GM23248 (cell line): ENCODE measurements around the gene COL9A2. TPM values are rescaled to one million over a fixed set of nuclear protein-coding genes. Genes with fewer than 3 reads are reported as not detected.

ENCODE experiments used
- DNase-seq: peaks from one replicate; pipeline ENCODE4 v3.0.0-alpha.2; 2015
- H2AFZ ChIP-seq: fragments of 200-600 bp; sonication (generic); 2 replicates; pipeline ENCODE4 v1.6.1; 2016; ENCODE audit warnings: antibody characterized with exemption
- H3F3A ChIP-seq: fragments of 200-600 bp; sonication (generic); 2 replicates; pipeline ENCODE4 v1.6.1; 2016; ENCODE audit warnings: mild to moderate bottlenecking, antibody characterized with exemption, mixed run types; ENCODE audit not compliant: insufficient read depth
- H3K27ac ChIP-seq: fragments of 200-600 bp; sonication (generic); 2 replicates; pipeline ENCODE4 v1.5.1; 2016; ENCODE audit warnings: mild to moderate bottlenecking
- H3K27me3 ChIP-seq: fragments of 200-600 bp; sonication (generic); replicated peaks from 2 replicates; pipeline ENCODE4 v1.6.1; 2016; ENCODE audit warnings: mild to moderate bottlenecking; ENCODE audit not compliant: insufficient read depth
- H3K36me3 ChIP-seq: fragments of 200-600 bp; sonication (generic); 2 replicates; pipeline ENCODE4 v1.6.1; 2016; ENCODE audit warnings: low read depth, mild to moderate bottlenecking
- H3K4me1 ChIP-seq: fragments of 200-600 bp; sonication (generic); 2 replicates; pipeline ENCODE4 v1.6.1; 2016; ENCODE audit warnings: mild to moderate bottlenecking; ENCODE audit not compliant: insufficient read depth
- H3K4me2 ChIP-seq: fragments of 200-600 bp; sonication (generic); one replicate; pipeline ENCODE4 v1.6.1; 2016; ENCODE audit warnings: mild to moderate bottlenecking; ENCODE audit not compliant: unreplicated experiment
- H3K4me3 ChIP-seq: fragments of 200-600 bp; sonication (generic); 2 replicates; pipeline ENCODE4 v1.5.1; 2016; ENCODE audit warnings: mild to moderate bottlenecking
- H3K79me2 ChIP-seq: fragments of 200-600 bp; sonication (generic); 2 replicates; pipeline ENCODE4 v1.6.1; 2016; ENCODE audit warnings: mild to moderate bottlenecking; ENCODE audit not compliant: insufficient read depth
- H3K9ac ChIP-seq: fragments of 200-600 bp; sonication (generic); 2 replicates; pipeline ENCODE4 v1.6.1; 2016; ENCODE audit warnings: mild to moderate bottlenecking
- H3K9me2 ChIP-seq: fragments of 200-600 bp; sonication (generic); 2 replicates; pipeline ENCODE4 v1.6.1; 2016; ENCODE audit warnings: mixed run types, mild to moderate bottlenecking, moderate library complexity; ENCODE audit not compliant: insufficient read depth
- H3K9me3 ChIP-seq: fragments of 200-600 bp; sonication (generic); one replicate; pipeline ENCODE4 v1.6.1; 2017; ENCODE audit warnings: low read depth
- H4K20me1 ChIP-seq: fragments of 200-600 bp; sonication (generic); 2 replicates; pipeline ENCODE4 v1.6.0; 2016; ENCODE audit not compliant: insufficient read depth
- EZH2 ChIP-seq: fragments of 200-600 bp; sonication (generic); IDR thresholded peaks from 2 replicates; pipeline ENCODE4 v1.6.1; 2018; ENCODE audit warnings: antibody characterized with exemption, mild to moderate bottlenecking; ENCODE audit not compliant: insufficient read depth, poor library complexity, severe bottlenecking
- EZH2phosphoT487 ChIP-seq: fragments of 200-600 bp; sonication (generic); IDR thresholded peaks from 2 replicates; pipeline ENCODE4 v1.6.1; 2018; ENCODE audit warnings: antibody characterized with exemption, moderate library complexity, mild to moderate bottlenecking, low read depth; ENCODE audit not compliant: insufficient read depth
- WGBS, 2 experiments: methylation state at CpG; one replicate each; pipeline ENCODE4 v1.1.6; 2015 to 2017; ENCODE audit warnings: low lambda C conversion rate in 2 of 2, low coverage in 1 of 2; ENCODE audit errors: missing lambda C conversion rate in 2 of 2; 5-methylcytosine and 5-hydroxymethylcytosine counted together
- in situ Hi-C: fragments of 300-500 bp; cut with MboI; formaldehyde crosslinking; loops from 2 replicates; pipeline ENCODE4 v1.15.0; 2020
- polyA plus RNA-seq: library from polyadenylated mRNA; unstranded; fragments of >200 nt; fragmentation: Nextera tagmentation; extraction: Ambion mirVana; gene quantifications from 2 replicates; pipeline ENCODE4 v1.2.1, GENCODE V29; 2016
- total RNA-seq: library from RNA; depleted of rRNA; stranded (reverse); fragments of >200 nt; shearing (Covaris generic); gene quantifications from 2 replicates; pipeline ENCODE4 v1.2.3, GENCODE V29; 2014

COL9A2 gene
- total and polyA plus RNA-seq, 2 experiments from 2014 or later = 0.80 to 2.8 TPM

DNA sequence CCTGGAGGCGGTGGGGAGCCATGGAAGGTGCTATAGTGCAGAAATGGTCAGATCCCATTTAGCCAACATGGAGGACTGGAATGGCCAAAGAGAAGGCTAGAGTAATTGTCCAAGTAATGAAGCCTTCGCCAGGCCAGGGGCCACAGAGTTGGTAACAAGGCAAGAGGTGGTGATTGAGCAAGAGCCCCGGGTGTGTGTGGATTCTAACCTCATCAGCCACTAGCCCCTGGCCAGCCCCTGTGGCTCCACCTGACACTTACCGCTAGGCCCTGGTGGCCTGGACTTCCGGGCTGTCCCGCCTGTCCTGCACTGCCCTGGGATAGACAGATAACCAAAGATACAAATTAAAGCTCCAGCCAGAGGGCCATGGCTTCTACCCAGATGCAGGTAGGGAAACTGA lies 9.9 kb downstream of the COL9A2 start:
- Histone ChIP-seq H4K20me1 (no peaks in the 10 kb centered on the region), H3F3A (no peaks in the 10 kb centered on the region), H3K4me3 (no peak overlapping the region), H3K27ac (no peak overlapping the region), H3K9me3 (no peaks in the 10 kb centered on the region), H3K4me2 (no peak overlapping the region), H3K9ac (no peak overlapping the region), H3K27me3 (no peaks in the 10 kb centered on the region), H3K4me1 (no peaks in the 10 kb centered on the region), H2AFZ (no peak overlapping the region), H3K36me3 (no peaks in the 10 kb centered on the region), H3K9me2 (no peaks in the 10 kb centered on the region), H3K79me2 (no peaks in the 10 kb centered on the region)
- TF ChIP-seq EZH2phosphoT487 (no peak), EZH2 (no peak)
- no peak for DNase-seq
- WGBS, 2 experiments = 81 to 90% methylated on average over 6 of the region's 6 CpGs
- in situ Hi-C loops = no loop called here

DNA sequence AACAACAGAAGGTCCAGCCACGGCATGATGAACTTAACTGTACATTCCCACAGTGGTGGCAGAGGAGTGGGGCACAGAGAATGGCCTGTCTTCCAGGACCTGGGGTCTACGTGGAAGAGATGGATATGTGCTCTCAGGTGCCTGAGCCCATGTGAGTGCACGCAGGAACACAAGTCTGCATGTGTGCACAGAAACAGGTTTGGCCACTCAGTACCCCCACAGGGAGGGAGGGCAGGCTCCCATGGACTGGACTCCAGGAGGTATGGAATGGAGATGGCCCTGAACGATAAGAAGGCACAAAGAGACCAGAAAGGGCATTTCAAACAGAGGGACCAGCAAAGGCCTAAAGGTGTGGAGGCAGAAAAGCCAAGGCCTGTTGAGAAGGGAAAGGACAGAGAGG lies 10.8 kb downstream of the COL9A2 start:
- TF ChIP-seq EZH2 (no peak), EZH2phosphoT487 (no peak)
- WGBS, 2 experiments = 88 to 95% methylated on average over 4 of the region's 4 CpGs
- Histone ChIP-seq H3K4me1 (no peaks in the 10 kb centered on the region), H3K9ac (no peak overlapping the region), H3K79me2 (no peaks in the 10 kb centered on the region), H4K20me1 (no peaks in the 10 kb centered on the region), H3K36me3 (no peaks in the 10 kb centered on the region), H3K4me3 (no peak overlapping the region), H3K27me3 (no peaks in the 10 kb centered on the region), H3K9me3 (no peaks in the 10 kb centered on the region), H2AFZ (no peak overlapping the region), H3K4me2 (no peak overlapping the region), H3F3A (no peaks in the 10 kb centered on the region), H3K9me2 (no peaks in the 10 kb centered on the region), H3K27ac (no peak overlapping the region)
- no peak for DNase-seq
- in situ Hi-C loops = no loop called here

DNA sequence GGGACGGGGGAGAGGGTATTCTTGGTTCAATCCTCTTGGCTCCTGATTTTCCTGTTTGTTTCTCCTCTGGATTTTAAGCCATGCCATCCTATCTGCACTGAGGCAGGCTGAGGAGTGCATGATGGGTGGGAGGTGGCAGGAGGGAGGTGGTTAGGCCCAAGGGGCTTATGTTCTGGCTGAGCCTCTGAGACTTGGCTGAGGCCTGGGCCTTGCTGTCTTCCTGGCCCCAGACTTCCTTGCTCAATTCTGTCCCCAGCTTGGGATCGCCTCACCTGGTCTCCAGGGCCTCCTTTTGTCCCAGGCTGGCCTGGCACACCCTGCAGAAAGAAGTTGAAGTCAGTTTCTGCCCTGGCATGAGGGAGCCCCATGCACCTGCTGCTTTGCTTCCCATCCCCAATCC lies 11.2 kb downstream of the COL9A2 start:
- no peak overlapping the region for H3K27ac ChIP-seq
- 80 to 83% methylated on average over 2 of the region's 2 CpGs for WGBS, 2 experiments
- H3K27me3 ChIP-seq = no peaks in the 10 kb centered on the region
- H3K4me3 ChIP-seq = no peak overlapping the region
- no peaks in the 10 kb centered on the region for H4K20me1 ChIP-seq
- DNase-seq = no peak
- in situ Hi-C loops = no loop called here
- no peaks in the 10 kb centered on the region for H3K9me3 ChIP-seq
- H3K36me3 ChIP-seq = no peaks in the 10 kb centered on the region
- no peak overlapping the region for H3K4me2 ChIP-seq
- no peak overlapping the region for H2AFZ ChIP-seq
- H3K79me2 ChIP-seq = no peaks in the 10 kb centered on the region
- H3K4me1 ChIP-seq = no peaks in the 10 kb centered on the region
- no peaks in the 10 kb centered on the region for H3F3A ChIP-seq
- TF ChIP-seq EZH2phosphoT487 (no peak), EZH2 (no peak)
- H3K9me2 ChIP-seq = no peaks in the 10 kb centered on the region
- no peak overlapping the region for H3K9ac ChIP-seq

DNA sequence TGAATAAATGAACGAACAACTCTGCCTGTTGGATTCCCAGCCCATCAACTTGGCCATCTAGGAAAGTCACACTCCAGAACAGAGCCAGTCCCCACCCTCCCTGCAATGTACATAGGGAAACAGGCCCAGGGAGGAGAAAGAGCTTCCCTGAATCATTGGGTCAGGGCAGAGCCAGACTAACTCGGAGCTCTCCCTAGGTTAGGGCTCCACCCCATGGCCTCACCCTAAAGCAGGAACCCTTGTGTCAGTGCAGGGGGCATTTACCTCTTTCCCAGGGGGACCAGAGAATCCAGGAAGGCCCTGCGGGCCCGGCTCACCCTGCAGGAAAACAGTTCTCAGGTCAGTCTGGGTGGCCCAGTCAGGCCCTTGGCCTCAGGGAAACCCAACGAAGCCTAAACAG lies 11.6 kb downstream of the COL9A2 start:
- WGBS, 2 experiments = 72 to 73% methylated on average over 5 of the region's 5 CpGs
- TF ChIP-seq EZH2phosphoT487 = no peak
- TF ChIP-seq EZH2 = no peak
- Histone ChIP-seq H2AFZ (no peak overlapping the region), H3K4me3 (no peak overlapping the region), H3K9me3 (no peaks in the 10 kb centered on the region), H3K27ac (no peak overlapping the region), H3F3A (no peaks in the 10 kb centered on the region), H3K9ac (no peak overlapping the region), H3K9me2 (no peaks in the 10 kb centered on the region), H3K4me2 (no peak overlapping the region), H3K4me1 (no peaks in the 10 kb centered on the region), H3K79me2 (no peaks in the 10 kb centered on the region), H3K36me3 (no peaks in the 10 kb centered on the region), H3K27me3 (no peaks in the 10 kb centered on the region), H4K20me1 (no peaks in the 10 kb centered on the region)
- in situ Hi-C loops = no loop called here
- peak; percentile 30 for DNase-seq

DNA sequence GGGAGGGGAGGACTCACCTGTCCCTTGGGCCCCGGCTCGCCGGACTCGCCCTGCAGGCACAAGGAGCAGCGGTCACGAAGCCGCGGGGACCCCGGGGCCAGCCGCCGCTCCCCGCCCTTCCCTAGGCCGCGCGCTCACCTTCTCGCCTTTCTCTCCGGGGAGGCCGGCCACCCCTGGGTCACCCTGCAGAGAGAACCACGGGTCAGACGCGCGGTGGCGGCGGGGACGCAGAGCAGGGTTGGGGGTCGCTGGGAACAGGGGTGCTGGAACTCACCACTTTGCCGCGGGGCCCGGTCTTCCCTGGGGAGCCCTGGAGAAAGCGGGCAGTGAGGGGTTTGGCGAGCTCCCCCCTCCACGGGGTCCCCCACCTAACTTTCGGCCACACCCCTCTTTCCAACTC lies 13.3 kb downstream of the COL9A2 start:
- Histone ChIP-seq H3K9me3 (no peaks in the 10 kb centered on the region), H3K9me2 (no peaks in the 10 kb centered on the region), H3K36me3 (no peaks in the 10 kb centered on the region), H4K20me1 (no peaks in the 10 kb centered on the region), H3F3A (no peaks in the 10 kb centered on the region), H3K9ac (no peak overlapping the region), H3K79me2 (no peaks in the 10 kb centered on the region), H3K4me2 (no peak overlapping the region), H2AFZ (no peak overlapping the region), H3K27me3 (no peaks in the 10 kb centered on the region), H3K27ac (no peak overlapping the region), H3K4me1 (no peaks in the 10 kb centered on the region), H3K4me3 (no peak overlapping the region)
- TF ChIP-seq EZH2phosphoT487 (no peak), EZH2 (no peak)
- 58 to 74% methylated on average over 25 to 33 of the region's 33 CpGs for WGBS, 2 experiments
- in situ Hi-C loops = no loop called here
- no peak for DNase-seq
